A549 (cell line): ENCODE measurements around the gene IQSEC3. TPM values are rescaled to one million over a fixed set of nuclear protein-coding genes. Genes with fewer than 3 reads are reported as not detected.

Experiments used
- ATAC-seq, 2 experiments: fragments of 200-7000 bp in 1 of 2; fragments of >200 bp in 1 of 2; cut with Nextera tagmentation in 1 of 2; cut with Tn5 transposase in 1 of 2; 3 replicates each; pipeline versions ENCODE4 v1.8.0 to v1.9.1; 2018 to 2020; ENCODE audit warnings: mild to moderate bottlenecking in 1 of 2, moderate library complexity in 1 of 2
- CTCF ChIA-PET: fragments of 300-600 bp; sonication (Branson Sonifier 250); formaldehyde crosslinking; extraction: SDS; loops from one replicate; lab custom pipeline; 2021; ENCODE audit warnings: antibody characterized with exemption, inconsistent platforms; lab: Yijun Ruan, JAX
- POLR2A ChIA-PET: fragments of 350-600 bp; formaldehyde crosslinking; extraction: SDS; loops from one replicate; lab custom pipeline; 2021; ENCODE audit warnings: antibody characterized with exemption, inconsistent platforms; lab: Yijun Ruan, JAX
- DNase-seq, 2 experiments: peaks; one replicate each; pipeline versions ENCODE4 v3.0.0 to v3.0.0-alpha.2; 2011 to 2016; ENCODE audit warnings: low read depth in 1 of 2, low spot score in 1 of 2
- FAIRE-seq: peaks from 2 replicates; lab custom pipeline; 2011; peaks lifted over from hg19 to GRCh38; lab: Jason Lieb, UNC
- H3K27ac ChIP-seq, 2 experiments: fragments of >200 bp; sonication (Bioruptor Twin); formaldehyde crosslinking; 3 replicates each; pipeline ENCODE4 v1.5.1; 2016 to 2017
- H3K4me1 ChIP-seq: fragments of >200 bp; sonication (Bioruptor Twin); formaldehyde crosslinking; 3 replicates; pipeline ENCODE4 v1.6.1; 2016
- H3K4me2 ChIP-seq: fragments of >200 bp; sonication (Bioruptor Twin); formaldehyde crosslinking; 3 replicates; pipeline ENCODE4 v1.6.1; 2016
- H3K4me3 ChIP-seq: fragments of >200 bp; sonication (Bioruptor Twin); formaldehyde crosslinking; 3 replicates; pipeline ENCODE4 v1.5.1; 2016
- H3K9me3 ChIP-seq: fragments of >200 bp; sonication (Bioruptor Twin); formaldehyde crosslinking; 3 replicates; pipeline ENCODE4 v1.6.1; 2016
- CBX8 ChIP-seq: fragments of 200-600 bp; sonication (generic); IDR thresholded peaks from 2 replicates; pipeline ENCODE4 v1.6.1; 2016
- CEBPB ChIP-seq, 2 experiments: fragments of >200 bp in 1 of 2; sonication (Bioruptor Twin) in 1 of 2; formaldehyde crosslinking in 1 of 2; IDR thresholded peaks; 2 replicates each; pipeline ENCODE4 v1.6.1; 2012 to 2016
- FOSL2 ChIP-seq, 2 experiments: fragments of 450-650 bp in 1 of 2; fragments of >200 bp in 1 of 2; sonication (Bioruptor Twin) in 1 of 2; formaldehyde crosslinking; IDR thresholded peaks; 2 replicates each; pipeline versions ENCODE4 v1.5.0 to v1.6.1; 2016 to 2020; ENCODE audit warnings: mild to moderate bottlenecking in 1 of 2, moderate library complexity in 1 of 2
- FOXS1 ChIP-seq: fragments of 250-450 bp; sonication (Bioruptor Pico); IDR thresholded peaks from 2 replicates; pipeline ENCODE4 v1.5.0; 2020; ENCODE audit warnings: mild to moderate bottlenecking, moderate library complexity
- HDAC2 ChIP-seq: fragments of 200-600 bp; sonication (generic); IDR thresholded peaks from 2 replicates; pipeline ENCODE4 v1.6.1; 2016
- HOXB5 ChIP-seq: fragments of 250-450 bp; sonication (Bioruptor Pico); IDR thresholded peaks from 2 replicates; pipeline ENCODE4 v1.5.0; 2020; ENCODE audit warnings: mild to moderate bottlenecking, moderate library complexity
- KDM1A ChIP-seq: fragments of 200-600 bp; sonication (generic); IDR thresholded peaks from 2 replicates; pipeline ENCODE4 v1.6.1; 2016; ENCODE audit warnings: low read depth, mild to moderate bottlenecking
- MAZ ChIP-seq: fragments of 150-350 bp; IDR thresholded peaks from 2 replicates; pipeline ENCODE4 v1.6.1; 2014; ENCODE audit warnings: antibody characterized with exemption, low read depth, low read length, borderline replicate concordance
- MYC ChIP-seq: IDR thresholded peaks from 2 replicates; pipeline ENCODE4 v1.6.1; 2012; ENCODE audit warnings: mild to moderate bottlenecking, inconsistent platforms, low read length, improper control_type of control experiment, borderline replicate concordance
- NPAS2 ChIP-seq: fragments of 250-450 bp; sonication (Bioruptor Pico); IDR thresholded peaks from 2 replicates; pipeline ENCODE4 v1.8.0; 2022; ENCODE audit warnings: mild to moderate bottlenecking, moderate library complexity, borderline replicate concordance
- PHF8 ChIP-seq: fragments of 200-600 bp; sonication (generic); IDR thresholded peaks from 2 replicates; pipeline ENCODE4 v1.6.1; 2016; ENCODE audit warnings: low read depth, mild to moderate bottlenecking, antibody characterized with exemption, moderate library complexity, borderline replicate concordance
- RFX5 ChIP-seq: fragments of 450-650 bp; IDR thresholded peaks from 2 replicates; pipeline ENCODE4 v1.7.1; 2014; ENCODE audit warnings: antibody characterized with exemption, mild to moderate bottlenecking, moderate library complexity
- RNF2 ChIP-seq: fragments of 200-600 bp; sonication (generic); IDR thresholded peaks from 2 replicates; pipeline ENCODE4 v1.6.1; 2016; ENCODE audit warnings: low read depth, mild to moderate bottlenecking, antibody characterized with exemption, moderate library complexity, borderline replicate concordance
- SMC3 ChIP-seq: fragments of >200 bp; sonication (Bioruptor Twin); formaldehyde crosslinking; IDR thresholded peaks from 3 replicates; pipeline ENCODE4 v1.6.1; 2018; ENCODE audit warnings: inconsistent platforms
- TP53 ChIP-seq: fragments of 250-450 bp; sonication (Bioruptor Pico); IDR thresholded peaks from 2 replicates; pipeline ENCODE4 v1.5.0; 2021; ENCODE audit warnings: mild to moderate bottlenecking, moderate library complexity
- ZNF302 ChIP-seq: fragments of 250-450 bp; sonication (Bioruptor Pico); IDR thresholded peaks from 2 replicates; pipeline ENCODE4 v1.9.0; 2021; ENCODE audit warnings: inconsistent platforms, mild to moderate bottlenecking, moderate library complexity
- ZSCAN20 ChIP-seq: fragments of 250-450 bp; sonication (Bioruptor Pico); IDR thresholded peaks from 2 replicates; pipeline ENCODE4 v1.8.0; 2022; ENCODE audit warnings: mild to moderate bottlenecking, moderate library complexity
- WGBS: methylation state at CpG from one replicate; pipeline ENCODE4 v1.1.6; 2017; ENCODE audit errors: missing lambda C conversion rate; 5-methylcytosine and 5-hydroxymethylcytosine counted together
- polyA plus RNA-seq, 4 experiments: library from polyadenylated mRNA; depleted of rRNA in 3 of 4; stranded (reverse); fragments of >200 nt; fragmentation: RNase III in 1 of 4; extraction: RNeasy Plus Mini Kit Qiagen cat#74134 plus additional on column Dnase treatment in 1 of 4; gene quantifications; 2 replicates in 3 of 4; 3 replicates in 1 of 4; pipeline ENCODE4 v1.2.3, GENCODE V29; 2011 to 2017
- TF ChIP-seq, protein P1 (sequence below): fragments of 150-350 bp; IDR thresholded peaks from 2 replicates; pipeline ENCODE4 v1.6.1; 2014; ENCODE audit warnings: low read depth, mild to moderate bottlenecking, low read length
- TF ChIP-seq, protein P2 (sequence below): fragments of 250-450 bp; sonication (Bioruptor Pico); IDR thresholded peaks from 2 replicates; pipeline ENCODE4 v1.5.0; 2021; ENCODE audit warnings: mild to moderate bottlenecking, moderate library complexity, borderline replicate concordance
- TF ChIP-seq, protein P3 (sequence below): IDR thresholded peaks from 2 replicates; pipeline ENCODE4 v1.6.1; 2012; ENCODE audit warnings: low read depth, borderline replicate concordance
- TF ChIP-seq, protein P4 (sequence below): IDR thresholded peaks from 2 replicates; pipeline ENCODE4 v1.6.1; 2012
- TF ChIP-seq, protein P5 (sequence below): fragments of >200 bp; sonication (Bioruptor Twin); formaldehyde crosslinking; IDR thresholded peaks from 2 replicates; pipeline ENCODE4 v1.6.1; 2016
- TF ChIP-seq, protein P6 (sequence below): fragments of >200 bp; sonication (Bioruptor Twin); formaldehyde crosslinking; IDR thresholded peaks from 3 replicates; pipeline ENCODE4 v1.5.1; 2016

IQSEC3 gene
- polyA plus RNA-seq, 2 of the 4 experiments (the other 2 are of a cell fraction) = not detected

DNA sequence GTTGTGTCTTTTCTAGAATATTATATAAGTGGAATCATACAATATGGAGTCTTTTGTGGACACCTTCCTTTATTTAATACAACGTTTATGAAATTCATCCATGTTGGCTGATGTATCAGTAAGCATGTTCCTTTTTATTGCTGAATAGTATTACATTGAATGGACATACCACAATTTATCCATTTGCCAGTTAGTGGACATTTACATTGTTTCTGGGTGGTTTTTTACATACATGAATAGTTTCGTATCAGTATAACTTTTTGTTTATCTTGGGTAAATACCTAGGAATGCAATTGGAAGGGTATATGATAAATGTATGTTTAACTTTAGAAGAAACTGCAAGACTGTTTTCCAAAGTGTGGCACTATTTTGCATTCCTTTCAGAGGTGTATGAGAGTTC is 23.1 kb downstream of the IQSEC3 start:
- WGBS = 1% methylated on average over 2 of the region's 2 CpGs
- POLR2A ChIA-PET = no interaction called here
- Histone ChIP-seq H3K4me3 (no peak overlapping the region), H3K27ac (no peak overlapping the region), H3K9me3 (peaks cover 28% of the 10 kb centered on the region; the same call in 2 of the 3 replicates), H3K4me1 (no peaks in the 10 kb centered on the region), H3K4me2 (no peak overlapping the region)
- DNase-seq = no peak
- FAIRE-seq = no peak
- ATAC-seq = no peak
- CTCF ChIA-PET = no interaction called here
- TF ChIP-seq MAZ = no peak
- TF ChIP-seq MYC = no peak
- TF ChIP-seq TP53 (CRISPR knock-in tag) = no peak
- TF ChIP-seq FOXS1 (CRISPR knock-in tag) = no peak
- TF ChIP-seq SMC3 = no peak
- no peak for TF ChIP-seq HDAC2
- TF ChIP-seq FOSL2 (IDR thresholded peaks at IDR 0.05) = no peak
- TF ChIP-seq FOSL2 (CRISPR knock-in tag; IDR thresholded peaks at IDR 0.05) = no peak
- no peak for TF ChIP-seq CEBPB (IDR thresholded peaks at IDR 0.05)
- TF ChIP-seq ZSCAN20 (CRISPR knock-in tag) = no peak
- TF ChIP-seq RNF2 = no peak
- no peak for TF ChIP-seq CBX8
- TF ChIP-seq, protein P1, sequence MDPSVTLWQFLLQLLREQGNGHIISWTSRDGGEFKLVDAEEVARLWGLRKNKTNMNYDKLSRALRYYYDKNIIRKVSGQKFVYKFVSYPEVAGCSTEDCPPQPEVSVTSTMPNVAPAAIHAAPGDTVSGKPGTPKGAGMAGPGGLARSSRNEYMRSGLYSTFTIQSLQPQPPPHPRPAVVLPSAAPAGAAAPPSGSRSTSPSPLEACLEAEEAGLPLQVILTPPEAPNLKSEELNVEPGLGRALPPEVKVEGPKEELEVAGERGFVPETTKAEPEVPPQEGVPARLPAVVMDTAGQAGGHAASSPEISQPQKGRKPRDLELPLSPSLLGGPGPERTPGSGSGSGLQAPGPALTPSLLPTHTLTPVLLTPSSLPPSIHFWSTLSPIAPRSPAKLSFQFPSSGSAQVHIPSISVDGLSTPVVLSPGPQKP = no peak
- no peak for TF ChIP-seq ZNF302
- no peak for TF ChIP-seq HOXB5 (CRISPR knock-in tag)

DNA sequence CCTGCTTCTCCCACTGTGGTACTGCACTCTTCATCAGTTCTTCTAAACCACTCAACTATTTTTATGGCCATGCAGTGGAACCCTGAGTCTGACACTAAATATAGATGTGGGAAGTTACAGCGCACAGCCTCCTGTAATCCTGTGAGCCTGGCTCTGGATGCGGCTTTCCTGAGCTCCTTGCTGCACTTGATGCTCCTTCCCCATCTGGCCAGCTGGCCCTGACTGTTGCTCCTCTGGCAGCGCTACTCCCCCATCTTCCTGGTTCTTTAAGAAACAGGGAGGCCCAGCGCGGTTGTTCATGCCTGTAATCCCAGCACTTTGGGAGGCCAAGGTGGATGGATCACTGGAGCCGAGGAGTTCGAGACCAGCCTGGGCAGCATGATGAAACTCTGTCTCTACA is 24.6 kb downstream of the IQSEC3 start:
- H3K27ac ChIP-seq = no peak overlapping the region
- peaks cover 31% of the 10 kb centered on the region; the same call in 2 of the 3 replicates for H3K9me3 ChIP-seq
- H3K4me3 ChIP-seq = no peak overlapping the region
- 22% methylated on average over 7 of the region's 7 CpGs for WGBS
- TF ChIP-seq, protein P2, sequence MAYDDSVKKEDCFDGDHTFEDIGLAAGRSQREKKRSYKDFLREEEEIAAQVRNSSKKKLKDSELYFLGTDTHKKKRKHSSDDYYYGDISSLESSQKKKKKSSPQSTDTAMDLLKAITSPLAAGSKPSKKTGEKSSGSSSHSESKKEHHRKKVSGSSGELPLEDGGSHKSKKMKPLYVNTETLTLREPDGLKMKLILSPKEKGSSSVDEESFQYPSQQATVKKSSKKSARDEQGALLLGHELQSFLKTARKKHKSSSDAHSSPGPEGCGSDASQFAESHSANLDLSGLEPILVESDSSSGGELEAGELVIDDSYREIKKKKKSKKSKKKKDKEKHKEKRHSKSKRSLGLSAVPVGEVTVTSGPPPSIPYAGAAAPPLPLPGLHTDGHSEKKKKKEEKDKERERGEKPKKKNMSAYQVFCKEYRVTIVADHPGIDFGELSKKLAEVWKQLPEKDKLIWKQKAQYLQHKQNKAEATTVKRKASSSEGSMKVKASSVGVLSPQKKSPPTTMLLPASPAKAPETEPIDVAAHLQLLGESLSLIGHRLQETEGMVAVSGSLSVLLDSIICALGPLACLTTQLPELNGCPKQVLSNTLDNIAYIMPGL (CRISPR knock-in tag) = no peak
- no peaks in the 10 kb centered on the region for H3K4me1 ChIP-seq
- no peak for FAIRE-seq
- ChIA-PET CTCF (interaction anchor here (0.7 to 0.8 kb wide), 2 partner anchors 10 to 47 kb away, joined by 3 read pairs; no protein-coding TSS in a partner anchor), POLR2A (no interaction called here)
- no peak overlapping the region for H3K4me2 ChIP-seq
- no peak for ATAC-seq
- DNase-seq = no peak

DNA sequence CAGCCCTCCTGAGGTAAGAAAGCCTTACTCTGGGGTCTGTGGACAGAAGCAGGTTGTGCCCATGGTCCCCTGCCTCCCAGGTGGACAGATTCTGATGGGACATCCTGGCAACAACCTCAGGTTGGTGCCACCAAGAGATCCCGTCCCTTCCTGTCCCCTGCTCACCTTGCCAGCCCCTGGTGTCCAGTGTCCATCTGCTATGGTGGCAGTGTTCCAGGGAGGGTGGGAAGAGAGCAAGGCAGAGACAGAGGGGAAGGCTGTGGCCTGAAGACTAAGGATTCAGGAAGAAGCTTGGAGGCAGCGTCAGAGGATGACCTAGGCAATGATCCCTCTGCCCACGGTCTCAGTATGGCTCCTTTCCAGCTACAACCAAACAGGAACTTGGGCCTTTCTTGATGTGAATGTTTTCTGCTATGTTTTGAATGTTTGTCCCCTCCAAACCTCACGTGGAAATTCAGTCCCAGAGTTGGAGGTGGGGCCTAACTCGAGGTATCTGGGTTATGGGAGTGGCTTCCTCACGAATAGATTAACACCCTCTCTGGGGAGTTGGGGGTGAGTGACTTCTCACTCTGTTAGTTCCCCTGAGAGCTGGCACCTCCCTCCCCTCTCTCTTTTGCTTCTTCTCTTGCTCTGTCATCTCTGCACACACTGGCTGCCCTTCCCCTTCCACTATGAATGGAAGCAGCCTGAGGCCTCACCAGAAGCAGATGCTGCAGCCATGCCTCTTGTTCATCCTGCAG is 26.9 kb downstream of the IQSEC3 start:
- WGBS = 9% methylated on average over 6 of the region's 6 CpGs
- DNase-seq = no peak
- CTCF ChIA-PET = interaction anchor here (0.7 kb wide), 1 partner anchor 23 kb away, joined by 3 read pairs; no protein-coding TSS in a partner anchor
- TF ChIP-seq MAZ = no peak
- no peak for TF ChIP-seq HDAC2
- TF ChIP-seq, protein P3, sequence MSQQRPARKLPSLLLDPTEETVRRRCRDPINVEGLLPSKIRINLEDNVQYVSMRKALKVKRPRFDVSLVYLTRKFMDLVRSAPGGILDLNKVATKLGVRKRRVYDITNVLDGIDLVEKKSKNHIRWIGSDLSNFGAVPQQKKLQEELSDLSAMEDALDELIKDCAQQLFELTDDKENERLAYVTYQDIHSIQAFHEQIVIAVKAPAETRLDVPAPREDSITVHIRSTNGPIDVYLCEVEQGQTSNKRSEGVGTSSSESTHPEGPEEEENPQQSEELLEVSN = no peak
- TF ChIP-seq NPAS2 = no peak
- TF ChIP-seq PHF8 = no peak
- TF ChIP-seq RFX5 = no peak
- TF ChIP-seq, protein P4, sequence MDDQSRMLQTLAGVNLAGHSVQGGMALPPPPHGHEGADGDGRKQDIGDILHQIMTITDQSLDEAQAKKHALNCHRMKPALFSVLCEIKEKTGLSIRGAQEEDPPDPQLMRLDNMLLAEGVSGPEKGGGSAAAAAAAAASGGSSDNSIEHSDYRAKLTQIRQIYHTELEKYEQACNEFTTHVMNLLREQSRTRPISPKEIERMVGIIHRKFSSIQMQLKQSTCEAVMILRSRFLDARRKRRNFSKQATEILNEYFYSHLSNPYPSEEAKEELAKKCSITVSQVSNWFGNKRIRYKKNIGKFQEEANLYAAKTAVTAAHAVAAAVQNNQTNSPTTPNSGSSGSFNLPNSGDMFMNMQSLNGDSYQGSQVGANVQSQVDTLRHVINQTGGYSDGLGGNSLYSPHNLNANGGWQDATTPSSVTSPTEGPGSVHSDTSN = no peak
- TF ChIP-seq, protein P5, sequence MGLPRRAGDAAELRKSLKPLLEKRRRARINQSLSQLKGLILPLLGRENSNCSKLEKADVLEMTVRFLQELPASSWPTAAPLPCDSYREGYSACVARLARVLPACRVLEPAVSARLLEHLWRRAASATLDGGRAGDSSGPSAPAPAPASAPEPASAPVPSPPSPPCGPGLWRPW = no peak
- no peak for TF ChIP-seq KDM1A
- TF ChIP-seq, protein P6, sequence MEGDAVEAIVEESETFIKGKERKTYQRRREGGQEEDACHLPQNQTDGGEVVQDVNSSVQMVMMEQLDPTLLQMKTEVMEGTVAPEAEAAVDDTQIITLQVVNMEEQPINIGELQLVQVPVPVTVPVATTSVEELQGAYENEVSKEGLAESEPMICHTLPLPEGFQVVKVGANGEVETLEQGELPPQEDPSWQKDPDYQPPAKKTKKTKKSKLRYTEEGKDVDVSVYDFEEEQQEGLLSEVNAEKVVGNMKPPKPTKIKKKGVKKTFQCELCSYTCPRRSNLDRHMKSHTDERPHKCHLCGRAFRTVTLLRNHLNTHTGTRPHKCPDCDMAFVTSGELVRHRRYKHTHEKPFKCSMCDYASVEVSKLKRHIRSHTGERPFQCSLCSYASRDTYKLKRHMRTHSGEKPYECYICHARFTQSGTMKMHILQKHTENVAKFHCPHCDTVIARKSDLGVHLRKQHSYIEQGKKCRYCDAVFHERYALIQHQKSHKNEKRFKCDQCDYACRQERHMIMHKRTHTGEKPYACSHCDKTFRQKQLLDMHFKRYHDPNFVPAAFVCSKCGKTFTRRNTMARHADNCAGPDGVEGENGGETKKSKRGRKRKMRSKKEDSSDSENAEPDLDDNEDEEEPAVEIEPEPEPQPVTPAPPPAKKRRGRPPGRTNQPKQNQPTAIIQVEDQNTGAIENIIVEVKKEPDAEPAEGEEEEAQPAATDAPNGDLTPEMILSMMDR = no peak

More for the DNA sequence above, 26.9 kb downstream of the IQSEC3 start:
- Histone ChIP-seq H3K4me2 (no peak overlapping the region), H3K4me3 (no peak overlapping the region), H3K9me3 (peaks cover 31% of the 10 kb centered on the region; the same call in 2 of the 3 replicates), H3K4me1 (no peaks in the 10 kb centered on the region), H3K27ac (no peak overlapping the region)
- ATAC-seq (no peak), FAIRE-seq (no peak)
- POLR2A ChIA-PET = no interaction called here
